OCI-LY1 (cell line): ENCODE data around the gene MKRN3.

Experiments
- EZH2 ChIP-seq: fragments of 200-600 bp; sonication (generic), shearing (Covaris generic); IDR thresholded peaks from 2 replicates; pipeline ENCODE4 v1.8.0; 2017; ENCODE audit warnings: borderline replicate concordance, mixed run types, mild to moderate bottlenecking, antibody characterized with exemption, low read length, moderate library complexity, mixed read lengths
- TF ChIP-seq, protein P1 (sequence below): fragments of 200-600 bp; sonication (generic), shearing (Covaris generic); IDR thresholded peaks from 2 replicates; pipeline ENCODE4 v1.5.1; 2017; ENCODE audit warnings: mild to moderate bottlenecking, antibody characterized with exemption, low read length, moderate library complexity, mixed read lengths

DNA sequence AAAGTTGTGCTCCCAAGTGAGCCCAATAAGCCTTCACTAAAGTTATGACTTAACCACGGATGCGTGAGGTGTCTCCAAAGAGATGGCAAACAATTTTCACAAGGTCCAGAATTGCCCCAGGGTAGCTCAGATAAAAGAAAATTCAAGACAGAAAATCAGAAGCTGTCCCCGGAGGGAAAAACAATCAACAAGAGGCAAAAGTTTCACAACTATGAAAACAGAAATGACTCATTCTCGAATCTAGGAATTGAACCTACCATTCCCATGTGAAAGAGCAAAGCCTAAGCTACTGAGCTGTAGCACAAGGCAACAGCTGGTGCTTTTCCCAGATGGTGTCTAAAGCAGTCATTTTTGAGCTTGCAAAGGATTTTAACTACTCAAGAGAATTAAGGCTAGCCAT lies 33.5 kb upstream of the MKRN3 start:
- TF ChIP-seq, protein P1, sequence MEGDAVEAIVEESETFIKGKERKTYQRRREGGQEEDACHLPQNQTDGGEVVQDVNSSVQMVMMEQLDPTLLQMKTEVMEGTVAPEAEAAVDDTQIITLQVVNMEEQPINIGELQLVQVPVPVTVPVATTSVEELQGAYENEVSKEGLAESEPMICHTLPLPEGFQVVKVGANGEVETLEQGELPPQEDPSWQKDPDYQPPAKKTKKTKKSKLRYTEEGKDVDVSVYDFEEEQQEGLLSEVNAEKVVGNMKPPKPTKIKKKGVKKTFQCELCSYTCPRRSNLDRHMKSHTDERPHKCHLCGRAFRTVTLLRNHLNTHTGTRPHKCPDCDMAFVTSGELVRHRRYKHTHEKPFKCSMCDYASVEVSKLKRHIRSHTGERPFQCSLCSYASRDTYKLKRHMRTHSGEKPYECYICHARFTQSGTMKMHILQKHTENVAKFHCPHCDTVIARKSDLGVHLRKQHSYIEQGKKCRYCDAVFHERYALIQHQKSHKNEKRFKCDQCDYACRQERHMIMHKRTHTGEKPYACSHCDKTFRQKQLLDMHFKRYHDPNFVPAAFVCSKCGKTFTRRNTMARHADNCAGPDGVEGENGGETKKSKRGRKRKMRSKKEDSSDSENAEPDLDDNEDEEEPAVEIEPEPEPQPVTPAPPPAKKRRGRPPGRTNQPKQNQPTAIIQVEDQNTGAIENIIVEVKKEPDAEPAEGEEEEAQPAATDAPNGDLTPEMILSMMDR, result no peak
- TF ChIP-seq EZH2, result no peak
